GM13977 (cell line): ENCODE data around the gene SET.
"Not testable (repeated sequence)": the region's sequence is repeated elsewhere in the genome, so short reads cannot be mapped to it uniquely, and the experiment has no call there.

Source experiments
- DNase-seq: peaks from one replicate; pipeline ENCODE4 v3.0.0; 2012; ENCODE audit warnings: low spot score
- CTCF ChIP-seq: IDR thresholded peaks from 2 replicates; pipeline ENCODE4 v1.5.1; 2012; ENCODE audit warnings: mild to moderate bottlenecking, control low read depth; ENCODE audit not compliant: insufficient read depth; ENCODE audit errors: extremely low read depth, missing control alignments
- in situ Hi-C: fragments of 300-500 bp; cut with MboI; formaldehyde crosslinking; loops from one replicate; pipeline ENCODE4 v1.12.0; 2022; ENCODE audit warnings: low sequenced_read_pairs, low pct_unique_long_range_greater_than_20kb, mixed read lengths, inconsistent platforms; ENCODE audit not compliant: unreplicated experiment

The SET gene

GRCh38 chr9:128653908-128654307, 35.1 kb upstream of the SET start:
- DNase-seq = no peak
- TF ChIP-seq CTCF = no peak
- in situ Hi-C loops = no loop called here

- TF ChIP-seq CTCF = no peak
- DNase-seq = no peak
- in situ Hi-C loops = no loop called here
Measured at GRCh38 chr9:128654481-128654880, 34.5 kb upstream of the SET start.

- DNase-seq = peak; percentile 90
- no peak for TF ChIP-seq CTCF
- in situ Hi-C loops = no loop called here
Measured at GRCh38 chr9:128656416-128657343, 32.3 kb upstream of the SET start, which contains the start of gene DYNC2I2. Gene DYNC2I2, minus strand, starts transcription at chr9:128656847. Its CDS starts 121 bp downstream, at chr9:128656726.

GRCh38 chr9:128657344-128657704, 31.7 kb upstream of the SET start:
- TF ChIP-seq CTCF = no peak
- in situ Hi-C loops = no loop called here
- DNase-seq = no peak

- no peak for DNase-seq
- in situ Hi-C loops = no loop called here
- TF ChIP-seq CTCF = no peak
Measured at GRCh38 chr9:128657796-128658195, 31.2 kb upstream of the SET start.

- in situ Hi-C loops, DNase-seq: not testable (repeated sequence)
Measured at GRCh38 chr9:128666481-128666941, 22.5 kb upstream of the SET start.

- in situ Hi-C loops = no loop called here
- DNase-seq = no peak
- TF ChIP-seq CTCF = no peak
Measured at GRCh38 chr9:128669786-128670185, 19.2 kb upstream of the SET start.
